CD14-positive monocyte (primary cell): Measurements from ENCODE around the gene EFCAB13. TPM values are rescaled to one million over a fixed set of nuclear protein-coding genes. Genes with fewer than 3 reads are reported as not detected.

Source experiments
- DNase-seq, 3 donors: peaks; one replicate each; pipeline ENCODE4 v3.0.0-alpha.2; 2011 to 2022
- H2AFZ ChIP-seq: 2 replicates; pipeline ENCODE4 v1.6.0; 2012; ENCODE audit warnings: mild to moderate bottlenecking, low read depth, low read length, inconsistent platforms; ENCODE audit not compliant: insufficient read depth, poor library complexity, severe bottlenecking
- H3K27ac ChIP-seq, 2 donors: 1 replicate in 1 of 2; 2 replicates in 1 of 2; pipeline ENCODE4 v1.5.1; 2012 to 2013; ENCODE audit warnings: low read length in 2 of 2, control low read depth in 1 of 2, inconsistent platforms in 1 of 2, low read depth in 1 of 2, mild to moderate bottlenecking in 1 of 2
- H3K27me3 ChIP-seq, 2 donors: one replicate each; pipeline versions ENCODE4 v1.6.0 to v1.6.1; 2011 to 2013; ENCODE audit warnings: low read length in 2 of 2; ENCODE audit not compliant: control insufficient read depth in 2 of 2, insufficient read depth in 2 of 2
- H3K36me3 ChIP-seq, 2 donors: replicated peaks in 1 of 2; 1 replicate in 1 of 2; 2 replicates in 1 of 2; pipeline versions ENCODE4 v1.5.1 to v1.6.1; 2012 to 2013; ENCODE audit warnings: low read length in 2 of 2, control low read depth in 1 of 2, inconsistent platforms in 1 of 2, mild to moderate bottlenecking in 1 of 2; ENCODE audit not compliant: insufficient read depth in 2 of 2, control insufficient read depth in 1 of 2
- H3K4me1 ChIP-seq, 2 donors: 1 replicate in 1 of 2; 2 replicates in 1 of 2; pipeline versions ENCODE4 v1.5.1 to v1.6.1; 2012 to 2013; ENCODE audit warnings: low read length in 2 of 2, control low read depth in 1 of 2, inconsistent platforms in 1 of 2, mild to moderate bottlenecking in 1 of 2, moderate library complexity in 1 of 2; ENCODE audit not compliant: insufficient read depth in 2 of 2, control insufficient read depth in 1 of 2
- H3K4me2 ChIP-seq: replicated peaks from 2 replicates; pipeline ENCODE3; 2012; ENCODE audit warnings: low read length, moderate library complexity, mild to moderate bottlenecking; ENCODE audit not compliant: poor library complexity, severe bottlenecking; ENCODE audit errors: extremely low read depth
- H3K4me3 ChIP-seq, 3 experiments: fragments of 200-600 bp in 1 of 3; sonication (generic) in 1 of 3; replicated peaks in 1 of 3; 1 replicate in 2 of 3; 2 replicates in 1 of 3; pipeline ENCODE4 v1.5.1; 2011 to 2013; ENCODE audit warnings: low read length in 3 of 3, mild to moderate bottlenecking in 3 of 3, control low read depth in 2 of 3, low read depth in 2 of 3, inconsistent platforms in 1 of 3, moderate library complexity in 1 of 3
- H3K79me2 ChIP-seq: 2 replicates; pipeline ENCODE4 v1.6.0; 2012; ENCODE audit warnings: mild to moderate bottlenecking, control low read depth, inconsistent platforms, low read length, moderate library complexity; ENCODE audit not compliant: insufficient read depth
- H3K9ac ChIP-seq: 2 replicates; pipeline ENCODE4 v1.6.0; 2017; ENCODE audit warnings: low read length, mild to moderate bottlenecking; ENCODE audit not compliant: insufficient read depth, poor library complexity, severe bottlenecking
- H3K9me3 ChIP-seq, 2 donors: replicated peaks in 1 of 2; 1 replicate in 1 of 2; 2 replicates in 1 of 2; pipeline versions ENCODE4 v1.5.1 to v1.6.1; 2012 to 2013; ENCODE audit warnings: low read length in 2 of 2, control low read depth in 1 of 2; ENCODE audit not compliant: control insufficient read depth in 1 of 2, insufficient read depth in 1 of 2
- H4K20me1 ChIP-seq: 2 replicates; pipeline ENCODE4 v1.6.0; 2012; ENCODE audit warnings: mild to moderate bottlenecking, low read length, control low read depth, moderate library complexity; ENCODE audit not compliant: insufficient read depth
- H3K27ac Mint-ChIP-seq, 7 donors: one replicate each; pipeline ENCODE4 v1.8.0; 2020; ENCODE audit warnings: mild to moderate bottlenecking in 7 of 7, mixed read lengths in 7 of 7, moderate library complexity in 6 of 7, inconsistent platforms in 2 of 7
- H3K27me3 Mint-ChIP-seq, 3 donors: one replicate each; pipeline ENCODE4 v1.8.0; 2021 to 2022; ENCODE audit warnings: low read depth in 3 of 3, mild to moderate bottlenecking in 3 of 3, mixed read lengths in 3 of 3, moderate library complexity in 3 of 3, inconsistent platforms in 1 of 3
- H3K36me3 Mint-ChIP-seq, 2 donors: one replicate each; pipeline ENCODE4 v1.8.0; 2020; ENCODE audit warnings: mixed read lengths in 2 of 2, inconsistent platforms in 1 of 2, mild to moderate bottlenecking in 1 of 2
- H3K4me1 Mint-ChIP-seq: one replicate; pipeline ENCODE4 v1.8.0; 2020; ENCODE audit warnings: mild to moderate bottlenecking, mixed read lengths
- H3K4me3 Mint-ChIP-seq, 2 donors: one replicate each; pipeline ENCODE4 v1.8.0; 2020; ENCODE audit warnings: mild to moderate bottlenecking in 2 of 2, mixed read lengths in 2 of 2, moderate library complexity in 1 of 2
- H3K9me3 Mint-ChIP-seq, 7 donors: one replicate each; pipeline ENCODE4 v1.8.0; 2020 to 2022; ENCODE audit warnings: mixed read lengths in 7 of 7, mild to moderate bottlenecking in 6 of 7, moderate library complexity in 6 of 7, inconsistent platforms in 2 of 7
- CTCF ChIP-seq: fragments of 200-600 bp; IDR thresholded peaks from one replicate; pipeline ENCODE4 v1.8.0; 2022; ENCODE audit warnings: antibody characterized with exemption, mild to moderate bottlenecking
- WGBS: methylation state at CpG from one replicate; pipeline ENCODE4 v1.1.5; 2013; ENCODE audit warnings: missing lambda C conversion rate; ENCODE audit not compliant: insufficient coverage; 5-methylcytosine and 5-hydroxymethylcytosine counted together
- intact Hi-C, 2 donors: fragments of 100-400 bp; cut with micrococcal nuclease; formaldehyde crosslinking; loops; one replicate each; pipeline versions ENCODE4 v1.15.0 to v1.15.1; 2023
- polyA plus RNA-seq, 3 donors: library from polyadenylated mRNA; depleted of rRNA in 1 of 3; unstranded in 2 of 3; stranded (reverse) in 1 of 3; fragments of 300-500 nt in 2 of 3; fragments of >200 nt in 1 of 3; fragmentation: Illumina TruSeq in 2 of 3; gene quantifications; 1 replicate in 2 of 3; 2 replicates in 1 of 3; pipeline ENCODE4 v1.2.3, GENCODE V29; 2012 to 2021

The EFCAB13 gene
- polyA plus RNA-seq, 3 donors = 1.0 to 5.7 (median 3.5) TPM

GRCh38 chr17:47275245-47275984 lies 48.3 kb upstream of the EFCAB13 start:
- Mint-ChIP-seq H3K4me1 (peaks cover 60% of the 10 kb centered on the region), H3K36me3 (no peaks in the 10 kb centered on the region), H3K27me3 (peaks cover 0 to 3% (median 3%) of the 10 kb centered on the region in 3 donors), H3K4me3 (peak overlapping the region in 1 of 2 donors; percentile 55), H3K27ac (peak overlapping the region in 2 of 7 donors; percentile 24 to 40), H3K9me3 (peaks cover 0 to 2% (median 2%) of the 10 kb centered on the region in 7 donors)
- Histone ChIP-seq H3K9me3 (peaks cover 0 to 1% of the 10 kb centered on the region in 2 donors), H2AFZ (peak overlapping the region; percentile 8), H3K4me3 (peak overlapping the region in 1 of 3 experiments; percentile 11), H4K20me1 (no peaks in the 10 kb centered on the region), H3K4me1 (peaks cover 56 to 57% of the 10 kb centered on the region in 2 donors), H3K36me3 (no peaks in the 10 kb centered on the region), H3K27me3 (no peaks in the 10 kb centered on the region), H3K27ac (peak overlapping the region in 1 of 2 donors; percentile 2), H3K79me2 (no peaks in the 10 kb centered on the region), H3K4me2 (peak overlapping the region; percentile 35), H3K9ac (no peak overlapping the region)
- DNase-seq = no peak
- intact Hi-C loops = no loop called here
- WGBS = 81% methylated on average over 6 of the region's 13 CpGs
- no peak for TF ChIP-seq CTCF

GRCh38 chr17:47276444-47276843 lies 47.3 kb upstream of the EFCAB13 start:
- Mint-ChIP-seq H3K27me3 (peaks cover 0 to 3% (median 3%) of the 10 kb centered on the region in 3 donors), H3K36me3 (peaks cover 0 to 1% of the 10 kb centered on the region in 2 donors), H3K4me1 (peaks cover 71% of the 10 kb centered on the region), H3K27ac (peak overlapping the region in 2 of 7 donors; percentile 62 to 72), H3K4me3 (no peak overlapping the region), H3K9me3 (peaks cover 0 to 2% (median 2%) of the 10 kb centered on the region in 7 donors)
- Histone ChIP-seq H3K9me3 (no peaks in the 10 kb centered on the region), H3K36me3 (no peaks in the 10 kb centered on the region), H3K79me2 (no peaks in the 10 kb centered on the region), H3K9ac (no peak overlapping the region), H2AFZ (no peak overlapping the region), H3K27me3 (no peaks in the 10 kb centered on the region), H4K20me1 (no peaks in the 10 kb centered on the region), H3K4me2 (no peak overlapping the region), H3K4me3 (no peak overlapping the region), H3K27ac (peak overlapping the region in 1 of 2 donors; percentile 13), H3K4me1 (peaks cover 66 to 67% of the 10 kb centered on the region in 2 donors)
- intact Hi-C loops = no loop called here
- DNase-seq = no peak
- no peak for TF ChIP-seq CTCF
- no CpG with 5 or more reads among the region's 3 CpGs for WGBS
